Stimulated activated CD4-positive, alpha-beta T cell treated with anti-CD3 and anti-CD28 coated beads, TNF-alpha, amount 100 ng/mL, for 24 hours (primary cell): Measurements from ENCODE around the gene LIMK1.

Source experiments
- DNase-seq, 3 experiments: peaks; one replicate each; pipeline ENCODE4 v3.0.0-alpha.2; 2020; ENCODE audit warnings: low read depth in 3 of 3

LIMK1 gene

DNA sequence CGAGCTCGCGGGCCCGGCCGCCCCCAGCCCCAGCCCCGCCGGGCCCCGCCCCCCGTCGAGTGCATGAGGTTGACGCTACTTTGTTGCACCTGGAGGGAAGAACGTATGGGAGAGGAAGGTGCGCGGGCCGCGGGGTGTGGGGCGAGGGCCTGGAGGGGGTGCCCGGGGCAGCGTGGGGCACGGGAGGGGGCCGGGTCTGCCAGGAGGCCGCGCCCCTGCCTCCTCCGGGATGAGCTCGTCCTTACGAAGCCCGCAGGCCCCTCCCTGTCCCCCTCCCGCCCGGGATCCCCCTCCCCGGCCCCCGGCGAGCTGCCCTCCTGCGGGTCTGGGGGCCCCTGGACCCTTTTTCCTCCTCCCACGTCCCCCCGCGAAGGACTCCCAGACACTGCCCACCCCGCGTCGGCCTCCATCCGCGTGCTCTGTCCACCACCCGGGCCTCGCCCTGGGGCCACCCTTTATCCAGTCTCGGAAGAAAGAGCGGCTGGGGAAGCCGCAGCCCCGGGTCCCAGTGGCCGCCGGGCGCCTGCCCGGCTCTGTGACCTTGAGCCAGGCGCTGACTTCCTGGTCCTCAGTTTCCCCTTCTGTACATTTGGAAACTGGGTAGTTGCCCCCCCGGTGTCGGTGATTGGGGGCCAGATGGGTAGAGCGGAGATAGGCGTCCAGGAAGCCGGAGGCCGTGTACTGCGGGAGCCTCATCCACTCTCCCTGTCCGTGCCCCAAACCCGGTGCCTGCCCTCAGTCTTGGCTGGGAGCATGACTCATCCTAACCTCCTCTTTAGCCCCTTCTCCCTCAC, 521 bp downstream of the LIMK1 start:
- peak in 1 of 3 experiments; percentile 35 for DNase-seq

DNA sequence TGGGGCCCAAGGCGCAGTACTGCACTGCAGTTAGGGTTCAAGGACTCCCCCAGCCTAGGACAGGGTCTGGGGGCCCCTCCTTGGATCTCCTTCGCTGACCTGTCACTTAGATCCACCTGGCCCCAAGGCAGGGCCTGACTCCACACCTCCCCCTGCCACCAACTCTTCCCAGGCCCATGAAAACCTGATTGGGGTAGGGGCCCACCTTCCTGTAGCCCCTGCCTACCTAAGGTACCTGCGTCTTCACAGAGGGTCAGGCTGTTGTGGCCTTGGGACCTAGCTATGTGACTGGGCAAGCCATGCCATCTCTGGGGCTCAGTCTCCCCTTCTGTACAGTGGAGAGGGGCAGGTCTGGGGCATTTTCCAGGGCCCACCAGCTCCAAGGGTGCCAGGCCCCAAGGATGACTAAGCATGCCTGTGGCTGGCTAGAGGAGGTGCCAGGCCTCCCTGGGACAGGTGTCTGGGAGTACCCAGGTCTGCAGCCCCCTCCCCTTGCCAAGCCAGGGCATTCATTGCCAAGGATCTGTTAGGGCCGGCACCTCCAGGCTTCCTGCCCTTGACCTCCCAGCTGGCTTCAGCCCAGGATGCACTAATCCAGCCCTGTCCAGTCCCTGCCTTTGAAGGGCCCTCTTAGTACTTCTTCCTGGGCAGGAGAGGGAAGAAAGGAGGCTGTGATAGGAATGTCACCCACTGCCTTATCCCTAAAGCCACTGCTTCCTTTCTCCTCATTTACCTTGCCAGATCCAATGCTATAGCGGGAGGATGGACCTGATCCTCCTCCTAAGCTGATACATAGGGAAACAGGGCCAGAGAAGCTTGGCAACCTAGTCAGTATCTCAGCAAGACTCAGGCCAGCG, 1.3 kb downstream of the LIMK1 start:
- no peak for DNase-seq

DNA sequence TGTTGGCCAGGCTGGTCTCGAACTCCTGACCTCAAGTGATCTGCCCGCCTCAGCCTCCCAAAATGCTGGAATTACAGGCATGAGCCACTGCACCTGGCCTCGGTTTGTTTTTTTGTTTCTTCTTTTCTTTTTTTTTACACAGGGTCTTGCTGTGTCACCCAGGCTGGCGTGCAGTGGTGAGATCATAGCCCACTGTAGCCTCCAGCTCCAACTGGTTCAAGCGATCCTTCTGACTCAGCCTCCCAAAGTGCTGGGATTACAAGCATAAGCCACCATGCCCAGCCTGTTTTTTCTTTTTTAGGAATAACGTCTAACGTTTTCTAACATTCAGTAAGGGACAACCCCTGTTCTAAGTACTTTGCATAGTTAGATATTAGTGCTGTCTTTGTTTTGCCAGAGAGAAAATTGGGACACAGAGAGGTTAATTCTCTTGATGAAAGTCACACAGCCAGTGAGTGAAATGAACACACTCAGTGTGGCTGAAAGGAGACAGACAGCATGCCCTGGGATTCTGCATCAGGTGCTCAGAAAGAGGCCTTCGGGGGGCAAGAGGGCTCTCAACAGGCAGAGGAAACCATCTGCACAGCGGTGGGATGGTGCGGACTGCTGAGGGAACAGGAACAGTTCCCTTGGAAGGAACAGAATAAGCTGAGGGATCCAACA, 4.3 kb downstream of the LIMK1 start:
- no peak for DNase-seq

DNA sequence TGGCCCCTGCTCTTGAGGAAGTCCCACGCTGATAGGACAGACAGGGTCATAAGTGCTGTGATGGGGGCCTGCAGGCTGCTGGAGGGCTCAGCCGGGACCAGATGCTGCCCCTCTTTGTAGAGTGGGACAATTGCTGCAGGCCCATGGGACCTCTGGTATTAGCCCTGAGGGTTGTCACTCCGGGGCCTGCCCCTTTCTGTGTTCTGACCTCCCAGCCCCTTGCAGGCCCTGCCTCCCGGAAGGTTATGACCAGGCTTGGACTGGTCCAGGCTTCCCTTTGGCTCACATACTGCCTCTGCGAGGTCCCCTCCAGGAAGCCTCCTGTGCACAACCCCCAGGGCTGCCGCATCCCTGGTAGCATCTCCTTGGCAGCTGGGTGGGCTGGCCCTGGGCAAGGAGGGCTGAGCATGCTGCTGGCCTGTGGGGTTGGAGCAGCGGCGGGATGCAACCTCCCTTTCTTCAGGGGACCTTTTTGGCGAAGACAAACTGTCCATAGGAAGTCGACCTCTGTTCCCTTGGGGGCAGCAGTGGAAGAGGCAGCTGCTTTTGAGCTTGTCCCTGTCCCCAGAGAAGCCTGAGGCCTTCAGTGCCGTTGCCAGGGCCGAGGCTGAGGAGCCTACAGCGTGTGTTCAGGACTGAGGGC, 8.8 kb downstream of the LIMK1 start:
- DNase-seq: no peak

DNA sequence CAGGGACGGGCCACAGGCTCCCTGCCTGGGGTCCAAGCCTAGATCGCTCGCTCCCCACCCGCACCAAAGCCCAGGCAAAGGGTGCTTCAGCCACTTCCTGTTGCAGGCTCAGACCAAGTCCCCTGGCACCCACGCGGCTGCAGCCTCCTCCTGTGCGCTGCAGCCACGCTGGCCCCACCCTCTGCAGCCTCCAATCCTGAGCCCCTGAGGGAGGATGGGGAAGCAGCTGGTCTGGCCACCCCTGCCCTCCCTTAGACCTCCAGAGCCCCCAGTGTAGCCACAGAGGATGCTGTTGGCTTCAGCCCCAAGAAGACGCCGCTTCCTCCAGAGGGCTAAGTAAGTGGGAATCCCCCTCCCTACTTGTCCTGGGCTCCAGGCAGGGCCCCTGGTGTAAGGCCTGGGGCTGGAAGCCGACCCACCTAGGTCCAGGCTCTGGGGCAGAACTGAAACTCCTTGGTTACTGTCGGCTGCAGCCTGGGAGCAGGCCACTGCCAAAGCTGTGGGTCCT, 9.4 kb downstream of the LIMK1 start:
- DNase-seq: no peak

DNA sequence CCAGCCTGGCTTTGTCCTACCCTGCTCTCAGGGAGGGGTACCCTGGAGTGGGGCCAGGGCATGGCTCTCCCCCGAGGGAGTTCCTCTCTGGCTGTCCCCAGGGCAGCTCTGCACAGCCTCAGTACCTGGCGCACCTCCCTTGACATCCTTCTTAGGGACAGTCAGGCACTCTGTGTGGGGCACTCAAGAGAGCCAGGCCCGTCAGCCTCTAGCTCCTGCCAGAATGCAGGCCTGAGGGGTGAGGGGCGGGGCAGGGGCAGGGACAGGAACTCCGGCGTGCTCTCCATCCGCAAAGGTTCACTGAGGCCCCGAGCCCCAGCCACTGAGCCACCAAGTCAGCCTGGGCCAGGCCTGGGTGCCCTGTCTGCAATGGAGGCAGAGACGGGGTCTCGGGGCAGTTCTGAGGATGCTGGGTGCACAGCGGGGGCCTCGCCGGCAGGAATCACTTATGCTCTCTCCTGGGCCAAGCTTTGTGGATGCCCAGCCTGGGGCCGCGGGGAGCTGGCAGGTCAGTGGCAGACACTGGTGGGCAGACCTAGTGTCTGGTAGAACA, 10.1 kb downstream of the LIMK1 start:
- DNase-seq: no peak

DNA sequence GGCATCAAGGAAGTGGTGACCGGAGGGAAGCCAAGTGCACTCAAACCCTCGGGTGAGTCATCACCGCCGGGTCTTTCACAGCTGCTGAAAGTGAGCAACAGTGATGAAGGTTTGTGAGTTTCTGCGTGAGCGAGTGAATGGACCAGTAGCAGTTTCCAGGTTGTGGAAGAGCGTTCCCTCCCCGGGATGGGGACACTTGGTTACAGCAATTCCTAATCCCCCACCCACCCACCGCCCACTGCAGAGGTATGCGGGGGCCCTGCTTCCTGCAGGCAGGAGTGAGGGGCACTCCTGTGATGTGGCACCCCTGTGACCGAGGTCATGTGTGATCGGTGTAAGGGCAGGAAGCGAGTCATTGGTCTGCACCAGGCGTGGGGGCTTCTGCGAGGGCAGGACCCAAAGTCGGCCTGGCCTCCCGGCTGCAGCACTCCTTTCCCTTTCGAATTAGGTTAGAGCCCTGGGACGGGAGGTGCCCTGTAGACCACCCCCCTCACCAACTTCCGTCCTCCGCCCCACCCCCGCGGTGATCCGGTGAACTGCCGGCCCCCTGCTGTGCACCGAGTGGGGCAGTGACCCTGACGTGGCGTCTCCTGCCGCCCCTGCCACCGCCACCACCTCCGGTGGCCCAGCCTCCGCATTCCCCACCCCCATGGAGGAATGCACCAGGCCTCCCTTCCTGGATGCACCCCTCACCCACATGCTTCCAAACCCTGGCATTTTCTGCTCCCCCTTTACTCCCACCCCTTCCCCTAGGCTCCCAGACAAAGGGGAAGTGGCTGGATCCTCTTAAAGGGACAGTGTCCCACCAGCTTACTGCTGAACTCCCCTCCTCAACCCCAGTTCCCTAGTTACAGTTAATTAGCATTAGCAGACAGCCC, 10.9 kb downstream of the LIMK1 start:
- peak; percentile 51 to 78 (median 63) for DNase-seq

DNA sequence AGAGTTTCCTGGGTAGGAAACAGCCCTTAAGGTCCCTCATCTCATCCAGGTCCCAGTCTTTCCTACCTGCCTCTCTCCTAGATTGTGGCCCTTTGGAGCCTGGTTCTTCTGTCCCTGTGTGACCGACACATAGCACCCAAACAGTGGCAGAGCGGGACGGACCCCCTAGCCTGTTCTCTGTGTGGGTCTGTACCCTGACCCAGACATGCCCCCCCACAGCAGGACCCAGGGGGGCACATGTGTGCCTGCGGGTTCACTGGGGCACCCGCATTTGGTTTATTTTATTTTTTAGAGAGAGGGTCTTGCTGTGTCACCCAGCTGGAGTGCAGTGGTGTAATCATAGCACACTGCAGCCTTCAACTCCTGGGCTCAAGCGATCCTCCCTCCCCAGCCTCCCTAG, 11.5 kb downstream of the LIMK1 start:
- no peak for DNase-seq

DNA sequence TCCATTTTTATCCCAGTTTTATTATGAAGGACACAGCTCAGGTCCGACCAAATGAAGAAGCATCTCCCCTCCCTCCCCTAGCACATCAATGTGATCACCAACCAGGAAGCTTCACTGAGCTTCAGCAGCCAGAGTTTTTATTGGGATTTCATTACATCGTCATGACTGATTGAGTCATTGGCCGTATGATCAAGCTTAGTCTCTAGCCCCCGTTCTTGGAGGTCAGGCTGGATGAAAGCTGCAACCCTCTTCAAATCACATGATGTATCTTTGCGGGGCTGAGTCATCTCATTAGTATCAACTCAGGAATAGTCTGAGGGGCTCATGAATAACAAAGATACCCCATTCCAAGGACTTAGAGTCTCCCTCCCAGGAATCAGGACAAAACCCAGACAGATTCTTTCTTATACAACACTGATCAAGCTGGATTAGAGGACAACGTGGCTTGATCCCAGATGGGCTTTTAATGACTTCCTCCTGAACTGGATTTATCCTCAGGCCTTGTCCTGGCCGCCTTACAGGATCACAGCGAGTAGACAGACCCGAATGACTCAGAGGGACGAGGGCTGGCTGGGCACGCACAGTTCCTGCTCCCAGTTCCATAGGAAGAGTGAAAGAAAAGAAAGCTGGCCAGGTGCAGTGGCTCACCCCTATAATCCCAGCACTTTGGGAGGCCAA, 14.5 kb downstream of the LIMK1 start:
- DNase-seq: no peak

DNA sequence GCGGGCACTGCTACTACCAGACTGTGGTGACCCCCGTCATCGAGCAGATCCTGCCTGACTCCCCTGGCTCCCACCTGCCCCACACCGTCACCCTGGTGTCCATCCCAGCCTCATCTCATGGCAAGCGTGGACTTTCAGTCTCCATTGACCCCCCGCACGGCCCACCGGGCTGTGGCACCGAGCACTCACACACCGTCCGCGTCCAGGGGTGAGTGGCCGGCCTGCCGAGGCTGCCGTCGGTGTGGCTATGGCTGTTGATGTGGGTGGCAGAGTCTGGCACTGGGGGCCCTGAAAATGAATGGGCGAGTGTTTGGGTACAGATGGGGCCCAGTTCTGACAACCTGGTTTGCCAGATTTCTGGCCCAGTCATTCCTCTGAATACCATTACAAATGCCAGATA, 15.4 kb downstream of the LIMK1 start:
- DNase-seq: no peak

DNA sequence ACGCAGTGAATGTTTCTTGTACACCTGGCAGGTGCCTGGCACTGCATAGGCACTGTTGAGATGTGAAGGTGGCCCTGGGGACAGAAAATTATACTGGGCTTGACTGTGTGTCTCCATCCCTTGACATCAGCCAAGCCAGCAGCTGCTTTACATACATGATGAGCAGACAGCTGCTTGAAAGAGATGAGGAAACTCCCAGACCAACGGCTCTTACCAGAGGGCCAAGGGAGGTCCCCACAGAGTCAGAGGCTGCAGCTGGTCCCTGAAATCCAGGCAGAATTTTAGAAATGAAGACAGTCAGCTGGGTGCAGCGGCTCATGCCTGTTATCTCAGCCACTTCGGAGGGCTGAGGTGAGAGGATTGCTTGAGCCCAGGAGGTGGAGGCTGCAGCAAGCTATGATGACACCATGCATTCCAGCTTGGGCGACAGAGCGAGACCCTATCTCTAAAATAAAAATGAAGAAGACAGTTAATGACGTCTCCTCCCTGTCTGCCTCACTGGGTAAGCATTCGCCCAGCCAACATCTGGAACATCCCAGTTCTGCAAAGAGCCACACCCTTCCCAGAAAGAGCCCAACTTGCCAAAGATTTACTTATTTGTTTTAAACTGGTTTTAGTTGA, 17.6 kb downstream of the LIMK1 start:
- DNase-seq: no peak

DNA sequence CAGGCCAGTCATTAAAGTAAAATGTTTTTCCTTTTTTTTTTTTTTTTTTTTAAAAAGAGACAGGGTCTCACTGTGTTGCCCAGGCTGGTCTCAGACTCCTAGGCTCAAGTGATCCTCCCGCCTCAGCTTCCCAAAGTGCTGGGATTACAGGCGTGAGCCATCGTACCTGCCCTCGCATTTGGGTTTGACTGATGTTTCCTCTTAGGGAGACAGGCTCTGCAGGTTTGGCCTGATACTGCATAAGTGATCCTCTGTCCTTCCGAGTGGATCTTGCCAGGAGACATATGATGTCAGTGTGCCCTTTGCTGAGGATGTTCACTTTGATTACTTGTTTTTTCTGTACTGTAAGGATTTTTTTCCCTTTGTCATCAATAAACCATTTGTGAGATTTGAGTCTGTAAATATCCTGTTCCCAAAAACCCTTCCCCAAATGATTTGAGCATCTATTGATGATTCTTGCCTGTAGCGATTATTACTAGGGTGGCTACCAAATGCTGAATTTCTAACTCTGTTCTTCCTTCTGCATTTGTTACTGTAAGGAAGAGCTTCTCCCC, 19.7 kb downstream of the LIMK1 start:
- DNase-seq: no peak

DNA sequence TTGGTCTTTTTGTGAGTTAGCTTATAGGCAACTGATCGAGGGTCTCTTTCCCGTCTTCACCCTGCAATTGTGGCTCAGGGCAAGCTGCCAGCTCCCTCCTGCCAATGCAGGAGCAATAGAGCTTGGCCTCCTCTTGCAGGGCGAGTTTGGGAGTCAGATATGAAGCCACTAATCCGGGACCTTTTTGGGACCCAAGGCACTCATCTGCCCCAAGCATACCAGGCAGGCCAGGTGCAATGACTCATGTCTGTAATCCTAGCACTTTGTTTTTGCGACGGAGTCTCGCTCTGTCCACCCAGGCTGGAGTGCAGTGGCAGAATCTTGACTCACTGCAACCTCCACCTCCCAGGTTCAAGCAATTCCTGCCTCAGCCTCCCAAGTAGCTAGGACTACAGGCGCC, 21.1 kb downstream of the LIMK1 start:
- no peak for DNase-seq

DNA sequence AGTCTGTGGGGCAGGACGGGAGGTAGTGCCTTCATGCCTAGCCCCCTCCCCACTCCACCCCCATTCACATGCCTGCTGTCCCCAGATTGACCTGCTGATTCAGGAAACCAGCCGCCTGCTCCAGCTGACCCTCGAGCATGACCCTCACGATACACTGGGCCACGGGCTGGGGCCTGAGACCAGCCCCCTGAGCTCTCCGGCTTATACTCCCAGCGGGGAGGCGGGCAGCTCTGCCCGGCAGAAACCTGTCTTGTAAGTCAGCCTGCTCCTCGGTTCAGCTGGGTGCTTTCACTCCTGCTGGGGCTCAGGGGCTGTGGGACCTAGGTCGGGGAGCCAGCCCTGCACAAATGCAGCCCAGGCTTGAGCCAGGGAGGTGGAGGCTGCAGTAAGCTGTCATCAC, 22.4 kb downstream of the LIMK1 start:
- no peak for DNase-seq

DNA sequence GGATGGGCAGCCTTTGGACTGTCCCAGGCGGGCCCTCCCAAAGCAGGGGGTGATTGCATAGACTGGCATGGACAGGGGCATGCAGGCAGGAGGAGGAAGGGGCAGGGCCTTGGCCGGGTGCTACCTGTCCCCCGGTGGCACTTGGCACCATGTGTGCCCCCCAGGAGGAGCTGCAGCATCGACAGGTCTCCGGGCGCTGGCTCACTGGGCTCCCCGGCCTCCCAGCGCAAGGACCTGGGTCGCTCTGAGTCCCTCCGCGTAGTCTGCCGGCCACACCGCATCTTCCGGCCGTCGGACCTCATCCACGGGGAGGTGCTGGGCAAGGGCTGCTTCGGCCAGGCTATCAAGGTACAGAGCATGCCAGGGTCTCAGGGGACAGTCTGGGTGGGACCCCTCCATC, 23.2 kb downstream of the LIMK1 start:
- DNase-seq: no peak

DNA sequence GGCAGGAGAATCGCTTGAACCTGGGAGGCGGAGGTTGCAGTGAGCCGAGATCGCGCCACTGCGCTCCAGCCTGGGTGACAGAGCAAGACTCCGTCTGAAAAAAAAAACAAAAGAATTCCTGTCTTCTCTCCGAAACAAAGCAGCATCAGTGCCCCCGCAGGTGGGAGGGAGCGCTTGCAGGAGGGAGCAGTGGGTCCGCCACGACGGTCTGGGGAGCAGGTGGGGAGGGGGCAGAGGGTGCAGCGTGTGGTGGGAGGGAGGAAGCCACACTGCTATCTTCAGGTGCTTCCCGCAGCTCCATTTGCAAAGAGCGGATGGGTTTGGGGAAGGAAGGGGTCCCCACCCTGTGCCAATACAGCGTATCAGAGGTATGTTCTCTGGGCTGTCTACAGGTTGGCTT, 31.7 kb downstream of the LIMK1 start:
- no peak for DNase-seq

DNA sequence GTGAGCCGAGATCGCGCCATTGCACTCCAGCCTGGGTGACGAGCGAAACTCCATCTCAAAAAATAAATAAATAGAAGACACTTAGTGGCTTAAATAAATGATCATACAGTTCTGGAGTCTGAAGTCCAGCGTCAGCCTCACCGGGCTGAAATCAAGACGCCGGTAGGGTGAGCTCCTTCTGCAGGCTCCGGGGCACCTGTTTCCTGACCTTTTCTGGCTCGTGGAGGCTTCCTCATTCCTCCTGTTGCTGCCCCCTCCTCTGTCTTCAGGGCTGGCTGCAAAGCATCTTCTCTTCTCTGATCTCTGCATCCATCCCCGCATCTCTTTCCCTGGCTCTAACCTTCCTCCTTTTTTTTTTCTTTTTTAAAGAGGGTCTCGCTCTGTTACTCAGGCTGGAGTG, 32.8 kb downstream of the LIMK1 start:
- DNase-seq: no peak

DNA sequence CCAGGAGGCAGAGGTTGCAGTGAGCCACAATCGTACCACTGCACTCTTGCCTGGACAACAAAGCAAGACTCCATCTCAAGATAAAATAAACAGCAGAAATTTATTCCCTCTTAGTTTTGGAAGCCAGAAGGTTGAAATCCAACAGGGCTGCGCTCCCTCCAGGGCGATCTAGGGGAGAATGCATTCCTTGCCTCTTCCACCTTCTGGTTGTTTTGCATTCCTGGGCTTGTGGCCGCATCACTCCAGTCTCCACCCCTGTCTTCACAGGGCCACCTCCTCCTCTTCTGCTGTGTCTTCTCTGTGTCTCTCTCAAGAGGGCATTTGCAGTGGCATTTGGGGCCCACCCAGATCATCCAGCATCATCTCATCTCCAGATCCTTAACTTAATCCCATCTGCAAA, 36.2 kb downstream of the LIMK1 start:
- DNase-seq: no peak
